GM23248 (cell line): Measurements from ENCODE around the gene PIEZO2. TPM values are rescaled to one million over a fixed set of nuclear protein-coding genes. Genes with fewer than 3 reads are reported as not detected.
"Not testable (repeated sequence)": the region's sequence is repeated elsewhere in the genome, so short reads cannot be mapped to it uniquely, and the experiment has no call there.

Source experiments
- DNase-seq: peaks from one replicate; pipeline ENCODE4 v3.0.0-alpha.2; 2015
- H2AFZ ChIP-seq: fragments of 200-600 bp; sonication (generic); 2 replicates; pipeline ENCODE4 v1.6.1; 2016; ENCODE audit warnings: antibody characterized with exemption
- H3F3A ChIP-seq: fragments of 200-600 bp; sonication (generic); 2 replicates; pipeline ENCODE4 v1.6.1; 2016; ENCODE audit warnings: mild to moderate bottlenecking, antibody characterized with exemption, mixed run types; ENCODE audit not compliant: insufficient read depth
- H3K27ac ChIP-seq: fragments of 200-600 bp; sonication (generic); 2 replicates; pipeline ENCODE4 v1.5.1; 2016; ENCODE audit warnings: mild to moderate bottlenecking
- H3K27me3 ChIP-seq: fragments of 200-600 bp; sonication (generic); replicated peaks from 2 replicates; pipeline ENCODE4 v1.6.1; 2016; ENCODE audit warnings: mild to moderate bottlenecking; ENCODE audit not compliant: insufficient read depth
- H3K36me3 ChIP-seq: fragments of 200-600 bp; sonication (generic); 2 replicates; pipeline ENCODE4 v1.6.1; 2016; ENCODE audit warnings: low read depth, mild to moderate bottlenecking
- H3K4me1 ChIP-seq: fragments of 200-600 bp; sonication (generic); 2 replicates; pipeline ENCODE4 v1.6.1; 2016; ENCODE audit warnings: mild to moderate bottlenecking; ENCODE audit not compliant: insufficient read depth
- H3K4me2 ChIP-seq: fragments of 200-600 bp; sonication (generic); one replicate; pipeline ENCODE4 v1.6.1; 2016; ENCODE audit warnings: mild to moderate bottlenecking; ENCODE audit not compliant: unreplicated experiment
- H3K4me3 ChIP-seq: fragments of 200-600 bp; sonication (generic); 2 replicates; pipeline ENCODE4 v1.5.1; 2016; ENCODE audit warnings: mild to moderate bottlenecking
- H3K79me2 ChIP-seq: fragments of 200-600 bp; sonication (generic); 2 replicates; pipeline ENCODE4 v1.6.1; 2016; ENCODE audit warnings: mild to moderate bottlenecking; ENCODE audit not compliant: insufficient read depth
- H3K9ac ChIP-seq: fragments of 200-600 bp; sonication (generic); 2 replicates; pipeline ENCODE4 v1.6.1; 2016; ENCODE audit warnings: mild to moderate bottlenecking
- H3K9me2 ChIP-seq: fragments of 200-600 bp; sonication (generic); 2 replicates; pipeline ENCODE4 v1.6.1; 2016; ENCODE audit warnings: mixed run types, mild to moderate bottlenecking, moderate library complexity; ENCODE audit not compliant: insufficient read depth
- H3K9me3 ChIP-seq: fragments of 200-600 bp; sonication (generic); one replicate; pipeline ENCODE4 v1.6.1; 2017; ENCODE audit warnings: low read depth
- H4K20me1 ChIP-seq: fragments of 200-600 bp; sonication (generic); 2 replicates; pipeline ENCODE4 v1.6.0; 2016; ENCODE audit not compliant: insufficient read depth
- EZH2 ChIP-seq: fragments of 200-600 bp; sonication (generic); IDR thresholded peaks from 2 replicates; pipeline ENCODE4 v1.6.1; 2018; ENCODE audit warnings: antibody characterized with exemption, mild to moderate bottlenecking; ENCODE audit not compliant: insufficient read depth, poor library complexity, severe bottlenecking
- EZH2phosphoT487 ChIP-seq: fragments of 200-600 bp; sonication (generic); IDR thresholded peaks from 2 replicates; pipeline ENCODE4 v1.6.1; 2018; ENCODE audit warnings: antibody characterized with exemption, moderate library complexity, mild to moderate bottlenecking, low read depth; ENCODE audit not compliant: insufficient read depth
- WGBS, 2 experiments: methylation state at CpG; one replicate each; pipeline ENCODE4 v1.1.6; 2015 to 2017; ENCODE audit warnings: low lambda C conversion rate in 2 of 2, low coverage in 1 of 2; ENCODE audit errors: missing lambda C conversion rate in 2 of 2; 5-methylcytosine and 5-hydroxymethylcytosine counted together
- in situ Hi-C: fragments of 300-500 bp; cut with MboI; formaldehyde crosslinking; loops from 2 replicates; pipeline ENCODE4 v1.15.0; 2020
- polyA plus RNA-seq: library from polyadenylated mRNA; unstranded; fragments of >200 nt; fragmentation: Nextera tagmentation; extraction: Ambion mirVana; gene quantifications from 2 replicates; pipeline ENCODE4 v1.2.1, GENCODE V29; 2016
- total RNA-seq: library from RNA; depleted of rRNA; stranded (reverse); fragments of >200 nt; shearing (Covaris generic); gene quantifications from 2 replicates; pipeline ENCODE4 v1.2.3, GENCODE V29; 2014

PIEZO2 gene
- total and polyA plus RNA-seq, 2 experiments from 2014 or later = 0.93 to 1.5 TPM

GRCh38 chr18:10919851-10920250 lies 229.5 kb downstream of the PIEZO2 start:
- H3F3A ChIP-seq = peaks cover 12% of the 10 kb centered on the region; the same call in 1 of the 2 replicates
- H3K9me3 ChIP-seq = no peaks in the 10 kb centered on the region
- no peaks in the 10 kb centered on the region for H3K36me3 ChIP-seq
- H3K9ac ChIP-seq = no peak overlapping the region
- no peak for DNase-seq
- H3K4me1 ChIP-seq = peaks cover 19% of the 10 kb centered on the region
- H3K79me2 ChIP-seq = no peaks in the 10 kb centered on the region
- no peaks in the 10 kb centered on the region for H3K27me3 ChIP-seq
- H3K4me2 ChIP-seq = no peak overlapping the region
- no peak for TF ChIP-seq EZH2phosphoT487
- TF ChIP-seq EZH2 = no peak
- H4K20me1 ChIP-seq = no peaks in the 10 kb centered on the region
- no peak overlapping the region for H3K4me3 ChIP-seq
- 55 to 61% methylated on average over 2 of the region's 2 CpGs for WGBS, 2 experiments
- in situ Hi-C loops = no loop called here
- no peaks in the 10 kb centered on the region for H3K9me2 ChIP-seq
- H2AFZ ChIP-seq = no peak overlapping the region
- no peak overlapping the region for H3K27ac ChIP-seq

GRCh38 chr18:10916865-10917264 lies 232.5 kb downstream of the PIEZO2 start:
- Histone ChIP-seq H4K20me1 (no peaks in the 10 kb centered on the region), H3K4me3 (no peak overlapping the region), H3K36me3 (no peaks in the 10 kb centered on the region), H3K9me3 (no peaks in the 10 kb centered on the region), H3K4me1 (peaks cover 19% of the 10 kb centered on the region), H3K9ac (no peak overlapping the region), H2AFZ (no peak overlapping the region), H3F3A (peaks cover 20% of the 10 kb centered on the region; the same call in 1 of the 2 replicates), H3K79me2 (no peaks in the 10 kb centered on the region), H3K27ac (no peak overlapping the region), H3K4me2 (no peak overlapping the region), H3K27me3 (no peaks in the 10 kb centered on the region), H3K9me2 (no peaks in the 10 kb centered on the region)
- no peak for DNase-seq
- 64 to 65% methylated on average over 4 of the region's 4 CpGs for WGBS, 2 experiments
- no peak for TF ChIP-seq EZH2phosphoT487
- TF ChIP-seq EZH2 = no peak
- in situ Hi-C loops = no loop called here

DNA sequence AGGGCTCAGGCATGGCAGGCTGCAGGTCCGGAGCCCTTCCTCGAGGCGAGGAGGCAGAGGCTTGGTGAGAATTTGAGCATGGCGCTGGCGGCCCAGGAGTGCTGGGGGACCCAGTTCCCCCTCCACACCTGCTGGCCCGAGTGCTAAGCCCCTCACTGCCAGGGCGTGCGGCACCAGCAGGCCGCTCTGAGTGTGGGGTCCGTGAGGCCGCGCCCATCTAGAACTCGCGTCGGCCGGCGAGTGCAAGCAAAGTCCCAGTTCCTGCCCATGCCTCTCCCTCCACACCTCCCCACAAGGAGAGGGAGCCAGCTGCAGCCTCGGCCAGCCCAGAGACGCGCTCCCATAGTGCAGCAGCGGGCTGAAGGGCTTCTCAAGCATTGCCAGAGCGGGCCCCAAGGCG lies 233.0 kb downstream of the PIEZO2 start:
- Histone ChIP-seq H2AFZ (no peak overlapping the region), H3F3A (peaks cover 21% of the 10 kb centered on the region; the same call in 1 of the 2 replicates), H3K4me2 (no peak overlapping the region), H4K20me1 (no peaks in the 10 kb centered on the region), H3K79me2 (no peaks in the 10 kb centered on the region), H3K4me1 (peaks cover 19% of the 10 kb centered on the region), H3K4me3 (no peak overlapping the region), H3K27me3 (no peaks in the 10 kb centered on the region), H3K27ac (no peak overlapping the region), H3K9me2 (no peaks in the 10 kb centered on the region), H3K9me3 (no peaks in the 10 kb centered on the region), H3K36me3 (no peaks in the 10 kb centered on the region), H3K9ac (no peak overlapping the region)
- in situ Hi-C loops = no loop called here
- WGBS, 2 experiments = 91 to 93% methylated on average over 21 to 23 of the region's 23 CpGs
- DNase-seq = no peak
- TF ChIP-seq EZH2phosphoT487 = no peak
- TF ChIP-seq EZH2 = no peak

DNA sequence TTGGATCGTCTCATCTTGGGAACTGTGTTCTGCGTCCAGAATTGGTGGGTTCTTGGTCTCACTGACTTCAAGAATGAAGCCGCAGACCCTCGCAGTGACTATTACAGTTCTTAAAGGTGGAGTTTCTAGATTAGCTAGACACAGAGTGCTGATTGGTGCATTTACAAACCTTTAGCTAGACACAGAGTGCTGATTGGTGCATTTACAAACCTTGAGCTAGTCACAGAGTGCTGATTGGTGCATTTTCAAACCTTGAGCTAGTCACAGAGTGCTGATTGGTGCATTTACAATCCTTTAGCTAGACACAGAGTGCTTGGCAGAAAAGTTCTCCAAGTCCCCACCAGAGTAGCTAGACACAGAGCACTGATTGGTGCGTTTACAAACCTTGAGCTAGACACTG lies 233.6 kb downstream of the PIEZO2 start:
- peaks cover 21% of the 10 kb centered on the region; the same call in 1 of the 2 replicates for H3F3A ChIP-seq
- H3K27ac ChIP-seq, H3K79me2 ChIP-seq, H3K4me3 ChIP-seq, DNase-seq, H3K9ac ChIP-seq, H4K20me1 ChIP-seq, H3K4me2 ChIP-seq, H3K36me3 ChIP-seq, H3K9me2 ChIP-seq, in situ Hi-C loops, H2AFZ ChIP-seq, H3K27me3 ChIP-seq, H3K9me3 ChIP-seq: not testable (repeated sequence)
- WGBS, 2 experiments = 94 to 98% methylated on average over 5 of the region's 5 CpGs
- peaks cover 19% of the 10 kb centered on the region for H3K4me1 ChIP-seq

- H3K27me3 ChIP-seq, H3K79me2 ChIP-seq, H2AFZ ChIP-seq, H3K27ac ChIP-seq, DNase-seq, H3K4me2 ChIP-seq, H3K4me3 ChIP-seq, H3K9ac ChIP-seq, H3K9me2 ChIP-seq, H3K9me3 ChIP-seq, in situ Hi-C loops, H3K36me3 ChIP-seq, H4K20me1 ChIP-seq: not testable (repeated sequence)
- H3F3A ChIP-seq = peaks cover 21% of the 10 kb centered on the region; the same call in 1 of the 2 replicates
- 78 to 79% methylated on average over 6 of the region's 8 CpGs for WGBS, 2 experiments
- H3K4me1 ChIP-seq = peaks cover 19% of the 10 kb centered on the region
These were observed 234.8 kb downstream of the PIEZO2 start for GRCh38 chr18:10914610-10915009.
